Measurements from ENCODE around the gene VDAC1. TPM values are rescaled to one million over a fixed set of nuclear protein-coding genes. Genes with fewer than 3 reads are reported as not detected.
"Not testable (repeated sequence)": the region's sequence is repeated elsewhere in the genome, so short reads cannot be mapped to it uniquely, and the experiment has no call there.

VDAC1 gene
- total RNA-seq, 1 experiment from 2014 or later = 334 TPM

DNA sequence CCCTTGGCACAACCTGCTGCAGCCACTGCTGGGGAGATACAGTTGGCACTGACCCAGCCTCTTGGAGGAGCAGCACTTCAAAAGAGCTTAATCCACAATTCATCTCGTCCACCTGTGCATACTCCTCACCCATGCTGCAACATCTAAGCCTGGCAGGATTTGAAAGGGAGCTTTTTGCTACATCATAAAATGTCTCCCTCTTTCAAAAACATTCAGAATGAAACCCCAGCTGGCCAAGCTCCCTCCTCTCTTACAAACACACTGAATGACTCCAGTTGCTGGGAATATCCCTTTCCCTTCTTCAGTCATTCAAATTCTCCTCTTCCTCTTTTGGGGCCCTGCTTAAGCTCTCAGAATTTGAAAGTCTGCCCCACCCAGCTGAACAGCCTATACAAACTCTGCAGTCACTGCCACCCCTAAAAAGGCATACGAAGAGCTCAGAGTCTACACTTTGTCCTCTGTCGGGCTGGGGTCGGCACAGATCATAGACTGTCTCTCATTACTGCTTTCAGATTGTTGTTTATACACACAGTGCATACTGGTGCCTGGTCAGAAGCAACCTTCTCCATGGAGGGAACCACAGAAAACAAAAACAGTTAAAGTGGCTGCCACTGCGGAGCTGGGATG, 27.5 kb downstream of the VDAC1 start:
- no peaks in the 10 kb centered on the region for H3K4me1 Mint-ChIP-seq (ENCODE audit: insufficient read depth, unreplicated experiment)
- no peak overlapping the region for H3K4me3 Mint-ChIP-seq (ENCODE audit: unreplicated experiment)
- intact Hi-C loops (cut with micrococcal nuclease) = no loop called here
- no TSS peak for BruUV-seq (replicated peaks)
- no peak for TF ChIP-seq CTCF (IDR thresholded peaks at IDR 0.05; ENCODE audit: unreplicated experiment)
- no peak for DNase-seq (ENCODE audit: unreplicated experiment)
- H3K27ac Mint-ChIP-seq (ENCODE audit: low read depth, unreplicated experiment) = peak overlapping the region; percentile 49
- H3K36me3 Mint-ChIP-seq (ENCODE audit: insufficient read depth, unreplicated experiment) = peaks cover 100% of the 10 kb centered on the region
- no peaks in the 10 kb centered on the region for H3K9me3 Mint-ChIP-seq (ENCODE audit: unreplicated experiment)
- ChIA-PET POLR2A (interaction anchor here (1.1 to 1.3 kb wide), 2 partner anchors 9 to 27 kb away, joined by 5 to 7 read pairs; partner anchors contain the start of genes C5orf15 and VDAC1), CTCF (interaction anchor here (0.9 to 8.6 kb wide), 6 partner anchors 9 to 952 kb away, joined by 3 to 79 read pairs (median 5); no protein-coding TSS in a partner anchor)
- no peaks in the 10 kb centered on the region for H3K27me3 Mint-ChIP-seq (ENCODE audit: insufficient read depth, unreplicated experiment)

DNA sequence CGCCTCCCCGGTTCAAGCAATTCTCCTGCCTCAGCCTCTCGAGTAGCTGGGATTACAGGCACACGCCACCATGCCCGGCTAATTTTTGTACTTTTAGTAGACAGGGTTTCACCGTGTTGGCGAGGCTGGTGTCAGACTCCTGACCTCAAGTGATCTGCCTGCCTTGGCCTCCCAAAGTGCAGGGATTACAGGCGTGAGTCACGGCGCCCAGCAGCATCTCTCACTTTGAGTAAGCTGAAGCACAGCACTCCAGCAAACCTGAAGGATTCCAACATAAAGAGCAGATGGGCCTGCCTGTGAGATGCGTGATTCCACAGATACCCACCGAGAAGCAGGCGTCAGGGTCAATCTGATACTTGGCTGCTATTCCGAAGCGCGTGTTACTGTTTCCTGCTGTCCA, 29.2 kb downstream of the VDAC1 start:
- H3K27me3 Mint-ChIP-seq (ENCODE audit: insufficient read depth, unreplicated experiment); intact Hi-C loops (cut with micrococcal nuclease); H3K27ac Mint-ChIP-seq (ENCODE audit: low read depth, unreplicated experiment); H3K4me1 Mint-ChIP-seq (ENCODE audit: insufficient read depth, unreplicated experiment); DNase-seq (ENCODE audit: unreplicated experiment); BruUV-seq (replicated peaks); H3K9me3 Mint-ChIP-seq (ENCODE audit: unreplicated experiment); H3K4me3 Mint-ChIP-seq (ENCODE audit: unreplicated experiment); POLR2A ChIA-PET: not testable (repeated sequence)
- peaks cover 100% of the 10 kb centered on the region for H3K36me3 Mint-ChIP-seq (ENCODE audit: insufficient read depth, unreplicated experiment)
- CTCF ChIA-PET = interaction anchor here (1.1 kb wide), 1 partner anchor 8 kb away, joined by 3 read pairs; no protein-coding TSS in a partner anchor

GRCh38 chr5:133974142-133974541, 30.6 kb downstream of the VDAC1 start:
- Mint-ChIP-seq H3K4me1 (ENCODE audit: insufficient read depth, unreplicated experiment) (peaks cover 10% of the 10 kb centered on the region), H3K27ac (ENCODE audit: low read depth, unreplicated experiment) (no peak overlapping the region), H3K4me3 (ENCODE audit: unreplicated experiment) (no peak overlapping the region), H3K36me3 (ENCODE audit: insufficient read depth, unreplicated experiment) (peaks cover 91% of the 10 kb centered on the region), H3K27me3 (ENCODE audit: insufficient read depth, unreplicated experiment) (no peaks in the 10 kb centered on the region), H3K9me3 (ENCODE audit: unreplicated experiment) (no peaks in the 10 kb centered on the region)
- no peak for TF ChIP-seq CTCF (IDR thresholded peaks at IDR 0.05; ENCODE audit: unreplicated experiment)
- ChIA-PET POLR2A (no interaction called here), CTCF (interaction anchor here (0.8 kb wide), 1 partner anchor 684 kb away, joined by 3 read pairs; no protein-coding TSS in a partner anchor)
- DNase-seq (ENCODE audit: unreplicated experiment) = no peak
- BruUV-seq (replicated peaks) = no TSS peak
- intact Hi-C loops (cut with micrococcal nuclease) = no loop called here

DNA sequence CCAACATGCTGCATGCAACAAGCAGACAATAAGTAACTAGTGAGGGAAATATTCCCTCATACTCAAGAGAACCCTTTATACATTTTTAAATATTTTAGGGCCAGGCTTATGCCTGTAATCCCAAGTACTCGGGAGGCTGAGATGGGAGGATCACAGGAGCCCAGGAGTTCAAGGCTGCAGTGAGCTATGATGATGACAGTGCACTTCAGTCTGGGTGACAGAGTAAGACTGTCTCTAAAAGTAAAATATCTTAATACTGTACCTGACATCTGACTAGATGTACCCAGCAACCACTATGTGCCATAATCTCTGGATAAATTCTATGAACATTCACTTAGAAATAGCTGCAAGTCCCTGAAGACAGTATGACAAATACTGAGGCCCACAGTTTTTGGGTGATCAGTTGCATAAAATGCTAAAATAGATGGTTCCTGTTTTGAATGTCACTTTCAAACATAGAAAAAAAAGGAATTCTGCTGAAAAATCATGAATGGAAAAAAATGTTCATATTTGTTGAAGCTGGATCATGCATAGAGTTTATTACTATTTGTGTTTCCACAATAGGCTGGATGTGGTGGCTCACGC, 34.4 kb downstream of the VDAC1 start:
- peak overlapping the region; percentile 99 for H3K27ac Mint-ChIP-seq (ENCODE audit: low read depth, unreplicated experiment)
- H3K27me3 Mint-ChIP-seq (ENCODE audit: insufficient read depth, unreplicated experiment) = no peaks in the 10 kb centered on the region
- peaks cover 68% of the 10 kb centered on the region for H3K36me3 Mint-ChIP-seq (ENCODE audit: insufficient read depth, unreplicated experiment)
- H3K9me3 Mint-ChIP-seq (ENCODE audit: unreplicated experiment) = no peaks in the 10 kb centered on the region
- intact Hi-C loops (cut with micrococcal nuclease) = no loop called here
- no TSS peak for BruUV-seq (replicated peaks)
- CTCF ChIA-PET = interaction anchor here (0.7 to 3.9 kb wide), 9 partner anchors 10 to 1726 kb away, joined by 3 to 43 read pairs (median 3); no protein-coding TSS in a partner anchor
- no peak for DNase-seq (ENCODE audit: unreplicated experiment)
- peak overlapping the region; percentile 100 for H3K4me3 Mint-ChIP-seq (ENCODE audit: unreplicated experiment)
- peaks cover 22% of the 10 kb centered on the region for H3K4me1 Mint-ChIP-seq (ENCODE audit: insufficient read depth, unreplicated experiment)
- TF ChIP-seq CTCF (IDR thresholded peaks at IDR 0.05; ENCODE audit: unreplicated experiment) = no peak
- POLR2A ChIA-PET = interaction anchor here (1.2 to 2.8 kb wide), 5 partner anchors 10 to 34 kb away, joined by 3 to 28 read pairs (median 6); partner anchors contain the start of gene VDAC1
